ENCODE data around the gene WSB2.

Gene WSB2

GRCh38 chr12:118061873-118062843 is 1.2 kb upstream of the WSB2 start:
- peak; percentile 80 for DNase-seq (ENCODE audit: low spot score)

- peak; percentile 75 for DNase-seq (ENCODE audit: low spot score)
Observed at GRCh38 chr12:118060301-118061010, 523 bp downstream of the WSB2 start.

- peak; percentile 39 for DNase-seq (ENCODE audit: low spot score)
Observed at GRCh38 chr12:118059341-118060191, 1.4 kb downstream of the WSB2 start.

- DNase-seq (ENCODE audit: low spot score), result peak; percentile 2
Observed at GRCh38 chr12:118058881-118059280, 2.1 kb downstream of the WSB2 start.

GRCh38 chr12:118058227-118058626 is 2.8 kb downstream of the WSB2 start:
- DNase-seq (ENCODE audit: low spot score), result no peak

- DNase-seq (ENCODE audit: low spot score), result no peak
Observed at GRCh38 chr12:118055865-118056773, 4.9 kb downstream of the WSB2 start.

GRCh38 chr12:118055144-118055557 is 5.8 kb downstream of the WSB2 start:
- DNase-seq (ENCODE audit: low spot score), result peak; percentile 20

GRCh38 chr12:118053071-118053985 is 7.7 kb downstream of the WSB2 start:
- no peak for DNase-seq (ENCODE audit: low spot score)

GRCh38 chr12:118052324-118053070 is 8.5 kb downstream of the WSB2 start:
- DNase-seq (ENCODE audit: low spot score), result peak; percentile 94

- no peak for DNase-seq (ENCODE audit: low spot score)
Observed at GRCh38 chr12:118050972-118051910, 9.7 kb downstream of the WSB2 start.

GRCh38 chr12:118046430-118046829 is 14.5 kb downstream of the WSB2 start:
- no peak for DNase-seq (ENCODE audit: low spot score)

- DNase-seq (ENCODE audit: low spot score), result no peak
Observed at GRCh38 chr12:118044577-118044976, 16.4 kb downstream of the WSB2 start.

GRCh38 chr12:118044075-118044474 is 16.9 kb downstream of the WSB2 start:
- DNase-seq (ENCODE audit: low spot score), result no peak

GRCh38 chr12:118042091-118042490 is 18.9 kb downstream of the WSB2 start:
- DNase-seq (ENCODE audit: low spot score), result no peak

GRCh38 chr12:118038137-118038536 is 22.8 kb downstream of the WSB2 start:
- DNase-seq (ENCODE audit: low spot score), result no peak

GRCh38 chr12:118036672-118037411 is 24.1 kb downstream of the WSB2 start:
- DNase-seq (ENCODE audit: low spot score), result no peak
